ENCODE measurements around the gene TSHZ2. TPM values are rescaled to one million over a fixed set of nuclear protein-coding genes. Genes with fewer than 3 reads are reported as not detected.

Gene TSHZ2
- total RNA-seq, 1 donor from 2014 or later: 1.2 TPM

DNA sequence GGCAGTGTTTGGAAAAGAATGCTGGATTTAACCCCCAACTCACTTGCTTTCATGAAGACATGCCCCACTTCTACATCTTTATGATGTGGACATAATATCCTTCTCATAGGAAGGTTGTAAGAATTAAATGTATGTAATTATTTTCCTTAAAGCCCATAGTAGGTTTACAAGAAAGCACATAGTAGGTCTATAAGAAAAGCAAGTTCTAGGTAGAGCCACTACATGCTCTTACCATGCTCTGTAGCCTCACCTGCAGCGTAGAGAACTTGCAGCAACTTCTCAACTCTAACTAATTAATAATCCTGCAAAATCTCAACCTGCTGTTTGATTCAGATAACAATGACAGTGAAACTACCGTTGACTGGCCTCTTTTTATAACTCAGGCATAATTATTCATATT is 288.4 kb downstream of the TSHZ2 start:
- H3K4me3 Mint-ChIP-seq (ENCODE audit: unreplicated experiment): no peak overlapping the region
- no peaks in the 10 kb centered on the region for H3K79me2 ChIP-seq (ENCODE audit: insufficient read depth, low read length)
- no peaks in the 10 kb centered on the region for H3K27me3 ChIP-seq (ENCODE audit: insufficient read depth, low read length)
- H3K9me3 Mint-ChIP-seq (ENCODE audit: unreplicated experiment): no peaks in the 10 kb centered on the region
- no peaks in the 10 kb centered on the region for H3K36me3 Mint-ChIP-seq (ENCODE audit: low read depth, unreplicated experiment)
- H3K27ac ChIP-seq (ENCODE audit: low read depth, low read length): no peak overlapping the region
- no peak for TF ChIP-seq EZH2 (IDR thresholded peaks at IDR 0.05; ENCODE audit: insufficient read depth, low read length)
- TF ChIP-seq, protein P1, sequence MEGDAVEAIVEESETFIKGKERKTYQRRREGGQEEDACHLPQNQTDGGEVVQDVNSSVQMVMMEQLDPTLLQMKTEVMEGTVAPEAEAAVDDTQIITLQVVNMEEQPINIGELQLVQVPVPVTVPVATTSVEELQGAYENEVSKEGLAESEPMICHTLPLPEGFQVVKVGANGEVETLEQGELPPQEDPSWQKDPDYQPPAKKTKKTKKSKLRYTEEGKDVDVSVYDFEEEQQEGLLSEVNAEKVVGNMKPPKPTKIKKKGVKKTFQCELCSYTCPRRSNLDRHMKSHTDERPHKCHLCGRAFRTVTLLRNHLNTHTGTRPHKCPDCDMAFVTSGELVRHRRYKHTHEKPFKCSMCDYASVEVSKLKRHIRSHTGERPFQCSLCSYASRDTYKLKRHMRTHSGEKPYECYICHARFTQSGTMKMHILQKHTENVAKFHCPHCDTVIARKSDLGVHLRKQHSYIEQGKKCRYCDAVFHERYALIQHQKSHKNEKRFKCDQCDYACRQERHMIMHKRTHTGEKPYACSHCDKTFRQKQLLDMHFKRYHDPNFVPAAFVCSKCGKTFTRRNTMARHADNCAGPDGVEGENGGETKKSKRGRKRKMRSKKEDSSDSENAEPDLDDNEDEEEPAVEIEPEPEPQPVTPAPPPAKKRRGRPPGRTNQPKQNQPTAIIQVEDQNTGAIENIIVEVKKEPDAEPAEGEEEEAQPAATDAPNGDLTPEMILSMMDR (IDR thresholded peaks at IDR 0.05; ENCODE audit: insufficient read depth, low read depth, low read length): no peak
- no peaks in the 10 kb centered on the region for H3K4me1 ChIP-seq (ENCODE audit: insufficient read depth, low read length)
- no peak for FAIRE-seq
- H3K36me3 ChIP-seq (ENCODE audit: insufficient read depth, low read length): no peaks in the 10 kb centered on the region
- H3K4me2 ChIP-seq (ENCODE audit: low read length): no peak overlapping the region
- no peaks in the 10 kb centered on the region for H3K4me1 Mint-ChIP-seq (ENCODE audit: low read depth, unreplicated experiment)
- no peak overlapping the region for H3K9ac ChIP-seq (ENCODE audit: low read length)
- no peak overlapping the region for H3K27ac Mint-ChIP-seq (ENCODE audit: unreplicated experiment)
- H2AFZ ChIP-seq (ENCODE audit: low read depth, low read length): no peak overlapping the region
- H4K20me1 ChIP-seq (ENCODE audit: insufficient read depth, low read length): no peaks in the 10 kb centered on the region
- DNase-seq (ENCODE audit: low read depth): no peak
- peaks cover 7% of the 10 kb centered on the region for H3K27me3 Mint-ChIP-seq (ENCODE audit: low read depth, unreplicated experiment)
- H3K9me3 ChIP-seq (ENCODE audit: insufficient read depth, low read depth, low read length): no peaks in the 10 kb centered on the region
- no peak overlapping the region for H3K4me3 ChIP-seq (ENCODE audit: insufficient read depth, low read depth, low read length)

GRCh38 chr20:53262365-53262764 is 290.2 kb downstream of the TSHZ2 start:
- TF ChIP-seq EZH2 (IDR thresholded peaks at IDR 0.05; ENCODE audit: insufficient read depth, low read length): no peak
- Histone ChIP-seq H3K4me2 (ENCODE audit: low read length) (no peak overlapping the region), H2AFZ (ENCODE audit: low read depth, low read length) (no peak overlapping the region), H3K27ac (ENCODE audit: low read depth, low read length) (no peak overlapping the region), H4K20me1 (ENCODE audit: insufficient read depth, low read length) (no peaks in the 10 kb centered on the region), H3K4me1 (ENCODE audit: insufficient read depth, low read length) (no peaks in the 10 kb centered on the region), H3K27me3 (ENCODE audit: insufficient read depth, low read length) (no peaks in the 10 kb centered on the region), H3K9me3 (ENCODE audit: insufficient read depth, low read depth, low read length) (no peaks in the 10 kb centered on the region), H3K36me3 (ENCODE audit: insufficient read depth, low read length) (no peaks in the 10 kb centered on the region), H3K9ac (ENCODE audit: low read length) (no peak overlapping the region), H3K4me3 (ENCODE audit: insufficient read depth, low read depth, low read length) (no peak overlapping the region), H3K79me2 (ENCODE audit: insufficient read depth, low read length) (no peaks in the 10 kb centered on the region)
- Mint-ChIP-seq H3K4me1 (ENCODE audit: low read depth, unreplicated experiment) (no peaks in the 10 kb centered on the region), H3K27me3 (ENCODE audit: low read depth, unreplicated experiment) (peaks cover 7% of the 10 kb centered on the region), H3K36me3 (ENCODE audit: low read depth, unreplicated experiment) (no peaks in the 10 kb centered on the region), H3K9me3 (ENCODE audit: unreplicated experiment) (no peaks in the 10 kb centered on the region), H3K27ac (ENCODE audit: unreplicated experiment) (no peak overlapping the region), H3K4me3 (ENCODE audit: unreplicated experiment) (no peak overlapping the region)
- FAIRE-seq (no peak), DNase-seq (ENCODE audit: low read depth) (peak; percentile 40)

- H3K4me1 ChIP-seq (ENCODE audit: insufficient read depth, low read length): no peaks in the 10 kb centered on the region
- H3K4me2 ChIP-seq (ENCODE audit: low read length): no peak overlapping the region
- H3K4me1 Mint-ChIP-seq (ENCODE audit: low read depth, unreplicated experiment): no peaks in the 10 kb centered on the region
- no peaks in the 10 kb centered on the region for H3K36me3 Mint-ChIP-seq (ENCODE audit: low read depth, unreplicated experiment)
- no peak overlapping the region for H3K9ac ChIP-seq (ENCODE audit: low read length)
- no peaks in the 10 kb centered on the region for H3K36me3 ChIP-seq (ENCODE audit: insufficient read depth, low read length)
- H3K27ac ChIP-seq (ENCODE audit: low read depth, low read length): no peak overlapping the region
- no peak overlapping the region for H3K4me3 ChIP-seq (ENCODE audit: insufficient read depth, low read depth, low read length)
- H3K9me3 ChIP-seq (ENCODE audit: insufficient read depth, low read depth, low read length): no peaks in the 10 kb centered on the region
- FAIRE-seq (no peak), DNase-seq (ENCODE audit: low read depth) (no peak)
- no peaks in the 10 kb centered on the region for H3K79me2 ChIP-seq (ENCODE audit: insufficient read depth, low read length)
- H2AFZ ChIP-seq (ENCODE audit: low read depth, low read length): no peak overlapping the region
- H4K20me1 ChIP-seq (ENCODE audit: insufficient read depth, low read length): no peaks in the 10 kb centered on the region
- no peak for TF ChIP-seq EZH2 (IDR thresholded peaks at IDR 0.05; ENCODE audit: insufficient read depth, low read length)
- TF ChIP-seq, protein P1 (IDR thresholded peaks at IDR 0.05; ENCODE audit: insufficient read depth, low read depth, low read length): no peak
- peaks cover 11% of the 10 kb centered on the region for H3K27me3 Mint-ChIP-seq (ENCODE audit: low read depth, unreplicated experiment)
- H3K27me3 ChIP-seq (ENCODE audit: insufficient read depth, low read length): no peaks in the 10 kb centered on the region
- H3K4me3 Mint-ChIP-seq (ENCODE audit: unreplicated experiment): no peak overlapping the region
- no peaks in the 10 kb centered on the region for H3K9me3 Mint-ChIP-seq (ENCODE audit: unreplicated experiment)
- H3K27ac Mint-ChIP-seq (ENCODE audit: unreplicated experiment): no peak overlapping the region
Measured at GRCh38 chr20:53263554-53264438, 291.6 kb downstream of the TSHZ2 start.

Measured in astrocyte (in vitro differentiated cells and primary cell).